Measurements from ENCODE around the gene SAMD9.

Gene SAMD9

GRCh38 chr7:93117852-93118530 lies at the start of gene SAMD9:
Gene SAMD9 (minus strand): TSS chr7:93117979. CDS start chr7:93106097, 11,882 bp downstream.
- H3K9me3 ChIP-seq (ENCODE audit: control insufficient read depth, insufficient read depth, low read length): no peaks in the 10 kb centered on the region
- no peak within 1 kb of the TSS for H3K4me3 ChIP-seq (ENCODE audit: low read depth, low read length)
- H3K9ac ChIP-seq (ENCODE audit: low read depth, low read length): no peak within 1 kb of the TSS
- no peaks in the 10 kb centered on the region for H3K36me3 ChIP-seq (ENCODE audit: control insufficient read depth, insufficient read depth, low read length)
- no peaks in the 10 kb centered on the region for H3K27me3 ChIP-seq (ENCODE audit: control insufficient read depth, insufficient read depth, low read length)
- H3K4me1 ChIP-seq (ENCODE audit: control insufficient read depth, insufficient read depth, low read length): peaks cover 6% of the 10 kb centered on the region

- H3K4me3 ChIP-seq (ENCODE audit: low read depth, low read length): no peak overlapping the region
- no peak overlapping the region for H3K9ac ChIP-seq (ENCODE audit: low read depth, low read length)
- no peaks in the 10 kb centered on the region for H3K36me3 ChIP-seq (ENCODE audit: control insufficient read depth, insufficient read depth, low read length)
- H3K27me3 ChIP-seq (ENCODE audit: control insufficient read depth, insufficient read depth, low read length): no peaks in the 10 kb centered on the region
- H3K9me3 ChIP-seq (ENCODE audit: control insufficient read depth, insufficient read depth, low read length): no peaks in the 10 kb centered on the region
- no peaks in the 10 kb centered on the region for H3K4me1 ChIP-seq (ENCODE audit: control insufficient read depth, insufficient read depth, low read length)
Measured at GRCh38 chr7:93165447-93165846, 47.7 kb upstream of the SAMD9 start.

- Histone ChIP-seq H3K27me3 (ENCODE audit: control insufficient read depth, insufficient read depth, low read length) (no peaks in the 10 kb centered on the region), H3K36me3 (ENCODE audit: control insufficient read depth, insufficient read depth, low read length) (no peaks in the 10 kb centered on the region), H3K4me3 (ENCODE audit: low read depth, low read length) (no peak overlapping the region), H3K9ac (ENCODE audit: low read depth, low read length) (no peak overlapping the region), H3K4me1 (ENCODE audit: control insufficient read depth, insufficient read depth, low read length) (no peaks in the 10 kb centered on the region), H3K9me3 (ENCODE audit: control insufficient read depth, insufficient read depth, low read length) (no peaks in the 10 kb centered on the region)
Measured at GRCh38 chr7:93164766-93165165, 47.0 kb upstream of the SAMD9 start.

GRCh38 chr7:93161181-93161762 lies 43.5 kb upstream of the SAMD9 start:
- no peaks in the 10 kb centered on the region for H3K27me3 ChIP-seq (ENCODE audit: control insufficient read depth, insufficient read depth, low read length)
- no peaks in the 10 kb centered on the region for H3K9me3 ChIP-seq (ENCODE audit: control insufficient read depth, insufficient read depth, low read length)
- no peak overlapping the region for H3K4me3 ChIP-seq (ENCODE audit: low read depth, low read length)
- no peak overlapping the region for H3K9ac ChIP-seq (ENCODE audit: low read depth, low read length)
- no peaks in the 10 kb centered on the region for H3K4me1 ChIP-seq (ENCODE audit: control insufficient read depth, insufficient read depth, low read length)
- H3K36me3 ChIP-seq (ENCODE audit: control insufficient read depth, insufficient read depth, low read length): no peaks in the 10 kb centered on the region

GRCh38 chr7:93160410-93160809 lies 42.6 kb upstream of the SAMD9 start:
- H3K36me3 ChIP-seq (ENCODE audit: control insufficient read depth, insufficient read depth, low read length): no peaks in the 10 kb centered on the region
- no peaks in the 10 kb centered on the region for H3K4me1 ChIP-seq (ENCODE audit: control insufficient read depth, insufficient read depth, low read length)
- no peaks in the 10 kb centered on the region for H3K27me3 ChIP-seq (ENCODE audit: control insufficient read depth, insufficient read depth, low read length)
- H3K4me3 ChIP-seq (ENCODE audit: low read depth, low read length): no peak overlapping the region
- H3K9me3 ChIP-seq (ENCODE audit: control insufficient read depth, insufficient read depth, low read length): no peaks in the 10 kb centered on the region
- H3K9ac ChIP-seq (ENCODE audit: low read depth, low read length): no peak overlapping the region

GRCh38 chr7:93159490-93159889 lies 41.7 kb upstream of the SAMD9 start:
- Histone ChIP-seq H3K9ac (ENCODE audit: low read depth, low read length) (no peak overlapping the region), H3K4me3 (ENCODE audit: low read depth, low read length) (no peak overlapping the region), H3K9me3 (ENCODE audit: control insufficient read depth, insufficient read depth, low read length) (no peaks in the 10 kb centered on the region), H3K27me3 (ENCODE audit: control insufficient read depth, insufficient read depth, low read length) (no peaks in the 10 kb centered on the region), H3K4me1 (ENCODE audit: control insufficient read depth, insufficient read depth, low read length) (no peaks in the 10 kb centered on the region), H3K36me3 (ENCODE audit: control insufficient read depth, insufficient read depth, low read length) (no peaks in the 10 kb centered on the region)

- Histone ChIP-seq H3K36me3 (ENCODE audit: control insufficient read depth, insufficient read depth, low read length) (no peaks in the 10 kb centered on the region), H3K27me3 (ENCODE audit: control insufficient read depth, insufficient read depth, low read length) (no peaks in the 10 kb centered on the region), H3K9me3 (ENCODE audit: control insufficient read depth, insufficient read depth, low read length) (no peaks in the 10 kb centered on the region), H3K4me1 (ENCODE audit: control insufficient read depth, insufficient read depth, low read length) (no peaks in the 10 kb centered on the region), H3K4me3 (ENCODE audit: low read depth, low read length) (no peak overlapping the region), H3K9ac (ENCODE audit: low read depth, low read length) (no peak overlapping the region)
Measured at GRCh38 chr7:93156884-93157283, 39.1 kb upstream of the SAMD9 start.

- H3K4me3 ChIP-seq (ENCODE audit: low read depth, low read length): no peak overlapping the region
- no peaks in the 10 kb centered on the region for H3K9me3 ChIP-seq (ENCODE audit: control insufficient read depth, insufficient read depth, low read length)
- no peaks in the 10 kb centered on the region for H3K27me3 ChIP-seq (ENCODE audit: control insufficient read depth, insufficient read depth, low read length)
- H3K9ac ChIP-seq (ENCODE audit: low read depth, low read length): no peak overlapping the region
- H3K36me3 ChIP-seq (ENCODE audit: control insufficient read depth, insufficient read depth, low read length): no peaks in the 10 kb centered on the region
- H3K4me1 ChIP-seq (ENCODE audit: control insufficient read depth, insufficient read depth, low read length): no peaks in the 10 kb centered on the region
Measured at GRCh38 chr7:93150200-93150835, 32.5 kb upstream of the SAMD9 start.

GRCh38 chr7:93148727-93149126 lies 30.9 kb upstream of the SAMD9 start:
- Histone ChIP-seq H3K4me3 (ENCODE audit: low read depth, low read length) (no peak overlapping the region), H3K4me1 (ENCODE audit: control insufficient read depth, insufficient read depth, low read length) (no peaks in the 10 kb centered on the region), H3K27me3 (ENCODE audit: control insufficient read depth, insufficient read depth, low read length) (no peaks in the 10 kb centered on the region), H3K36me3 (ENCODE audit: control insufficient read depth, insufficient read depth, low read length) (no peaks in the 10 kb centered on the region), H3K9me3 (ENCODE audit: control insufficient read depth, insufficient read depth, low read length) (no peaks in the 10 kb centered on the region), H3K9ac (ENCODE audit: low read depth, low read length) (no peak overlapping the region)

GRCh38 chr7:93148144-93148543 lies 30.4 kb upstream of the SAMD9 start, which contains the start of gene SAMD9L:
Gene SAMD9L (minus strand): TSS chr7:93148385. CDS start chr7:93135971, 12,414 bp downstream.
- H3K9me3 ChIP-seq (ENCODE audit: control insufficient read depth, insufficient read depth, low read length): no peaks in the 10 kb centered on the region
- H3K4me3 ChIP-seq (ENCODE audit: low read depth, low read length): no peak within 1 kb of the TSS
- no peaks in the 10 kb centered on the region for H3K27me3 ChIP-seq (ENCODE audit: control insufficient read depth, insufficient read depth, low read length)
- H3K9ac ChIP-seq (ENCODE audit: low read depth, low read length): no peak within 1 kb of the TSS
- H3K4me1 ChIP-seq (ENCODE audit: control insufficient read depth, insufficient read depth, low read length): no peaks in the 10 kb centered on the region
- no peaks in the 10 kb centered on the region for H3K36me3 ChIP-seq (ENCODE audit: control insufficient read depth, insufficient read depth, low read length)

GRCh38 chr7:93147363-93147762 lies 29.6 kb upstream of the SAMD9 start:
- no peaks in the 10 kb centered on the region for H3K36me3 ChIP-seq (ENCODE audit: control insufficient read depth, insufficient read depth, low read length)
- H3K4me1 ChIP-seq (ENCODE audit: control insufficient read depth, insufficient read depth, low read length): no peaks in the 10 kb centered on the region
- H3K27me3 ChIP-seq (ENCODE audit: control insufficient read depth, insufficient read depth, low read length): no peaks in the 10 kb centered on the region
- H3K4me3 ChIP-seq (ENCODE audit: low read depth, low read length): no peak overlapping the region
- no peak overlapping the region for H3K9ac ChIP-seq (ENCODE audit: low read depth, low read length)
- no peaks in the 10 kb centered on the region for H3K9me3 ChIP-seq (ENCODE audit: control insufficient read depth, insufficient read depth, low read length)
